Frontal cortex (tissue), 4 donors: Measurements from ENCODE around the gene PTGFRN. TPM values are rescaled to one million over a fixed set of nuclear protein-coding genes. Genes with fewer than 3 reads are reported as not detected.

Source experiments
- DNase-seq, 2 donors: peaks; one replicate each; pipeline ENCODE4 v3.0.0; 2012; ENCODE audit warnings: low spot score in 2 of 2
- FAIRE-seq: peaks from 2 replicates; lab custom pipeline; 2012; peaks lifted over from hg19 to GRCh38; lab: Jason Lieb, UNC
- total RNA-seq: library from RNA; depleted of rRNA; stranded (reverse); fragments of >200 nt; gene quantifications from one replicate; pipeline ENCODE4 v1.2.3, GENCODE V29; 2014
- donor health status: control.
- donor health status: control.
- donor health status: control.

Gene PTGFRN
- total RNA-seq, 1 donor from 2014 or later, result 40.8 TPM

GRCh38 chr1:116989835-116990234 is 80.1 kb downstream of the PTGFRN start:
- DNase-seq (no peak), FAIRE-seq (no peak)

DNA sequence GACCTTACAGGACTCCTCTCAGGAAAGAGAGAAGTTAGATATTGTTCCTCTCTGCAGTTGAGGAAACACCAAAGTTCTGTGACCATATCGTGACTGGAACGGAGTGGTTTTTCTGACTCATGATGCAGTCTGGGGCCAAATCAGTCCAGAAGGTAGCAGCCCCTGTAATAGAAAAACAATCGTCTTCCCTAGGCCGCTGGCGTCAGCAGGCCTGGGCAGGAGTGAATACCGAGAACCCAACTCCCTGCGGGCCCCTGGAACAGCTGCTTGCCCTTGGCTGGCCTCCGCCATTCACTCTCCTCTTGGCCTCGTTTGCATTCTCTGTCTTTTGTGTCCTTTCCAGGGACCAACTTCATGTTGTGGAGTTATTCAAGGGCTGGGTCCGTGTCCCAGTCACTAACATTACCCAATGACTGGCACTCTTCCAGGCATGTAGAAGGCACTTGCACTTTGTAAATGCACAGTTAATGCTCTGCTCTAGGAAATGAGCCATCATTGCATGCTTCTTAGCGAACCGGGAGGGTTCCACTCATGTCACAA is 81.0 kb downstream of the PTGFRN start:
- DNase-seq (no peak), FAIRE-seq (no peak)

DNA sequence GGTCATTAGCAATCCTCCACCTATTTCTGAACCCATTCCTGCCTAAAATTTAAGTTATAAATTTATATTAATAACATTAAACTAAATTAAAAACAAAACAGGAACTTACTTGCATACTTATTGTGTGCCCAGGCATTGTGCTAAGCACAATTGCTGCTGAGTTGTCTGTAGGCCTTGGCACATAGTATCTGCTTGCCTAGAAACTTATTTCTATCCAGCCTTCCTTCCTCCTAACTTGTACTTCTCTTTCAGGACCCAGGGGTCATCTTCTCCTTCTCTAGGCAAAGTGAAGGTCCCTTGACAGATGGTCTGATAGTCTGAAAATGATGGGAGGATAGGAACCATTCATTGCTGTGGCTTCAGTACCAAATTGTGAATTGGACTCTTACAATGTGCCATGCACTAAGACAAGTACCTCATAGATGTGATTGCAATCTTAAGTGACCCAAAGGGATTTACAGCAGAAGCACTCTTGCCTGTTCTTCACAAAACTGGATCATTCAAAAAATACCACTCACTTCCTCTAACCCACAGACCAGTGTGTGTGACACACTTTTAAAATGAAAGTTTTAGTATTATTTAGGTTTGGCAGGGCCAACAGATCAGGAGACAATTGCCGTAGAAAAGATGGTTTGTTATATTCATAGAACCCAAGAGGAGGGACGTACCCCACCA is 81.6 kb downstream of the PTGFRN start:
- FAIRE-seq (no peak), DNase-seq (no peak)

GRCh38 chr1:116991918-116992317 is 82.2 kb downstream of the PTGFRN start:
- DNase-seq, result no peak
- no peak for FAIRE-seq

- no peak for DNase-seq
- no peak for FAIRE-seq
These were observed 83.6 kb downstream of the PTGFRN start for GRCh38 chr1:116993286-116993685.

GRCh38 chr1:116994411-116994810 is 84.7 kb downstream of the PTGFRN start:
- DNase-seq (no peak), FAIRE-seq (no peak)

- DNase-seq (no peak), FAIRE-seq (no peak)
These were observed 87.3 kb downstream of the PTGFRN start for GRCh38 chr1:116997066-116997465.

DNA sequence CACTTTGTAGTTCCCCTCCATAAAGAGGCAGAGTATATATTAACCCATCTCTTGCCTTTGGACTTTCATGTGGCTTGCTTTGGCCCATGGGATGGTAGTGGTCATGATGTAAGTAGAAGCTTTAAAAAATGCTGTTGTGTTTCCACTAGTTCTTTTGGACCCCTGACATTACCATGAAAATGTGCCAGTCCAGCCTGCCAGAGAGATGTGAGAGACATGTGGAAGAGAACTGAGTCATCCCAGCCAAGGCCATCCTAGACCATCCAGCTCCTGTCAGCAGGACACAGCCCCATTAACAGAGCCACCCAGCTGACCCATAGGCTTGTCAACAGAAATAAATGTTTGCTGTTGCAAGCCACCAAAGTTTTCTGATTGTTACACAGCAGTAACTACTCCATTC is 87.9 kb downstream of the PTGFRN start:
- DNase-seq (no peak), FAIRE-seq (no peak)

DNA sequence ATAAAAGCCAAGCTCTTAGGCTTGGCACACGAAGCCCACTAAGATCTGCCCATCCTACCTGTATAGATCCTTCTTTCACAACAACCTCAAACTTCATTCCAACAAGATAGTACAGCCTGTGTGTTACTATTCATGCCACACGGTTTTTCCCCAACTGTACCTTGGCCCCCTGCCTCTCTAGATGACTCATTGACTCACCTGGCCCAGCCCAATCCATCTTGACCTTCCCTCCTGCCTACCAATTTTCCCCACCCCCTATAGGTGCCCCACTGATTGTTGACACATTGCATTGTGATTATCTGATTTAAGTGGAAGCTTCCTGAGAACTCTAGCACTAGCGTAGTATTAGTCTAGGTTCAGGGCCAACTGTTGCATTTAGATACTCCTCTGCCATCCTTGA is 89.9 kb downstream of the PTGFRN start:
- FAIRE-seq (no peak), DNase-seq (no peak)

- FAIRE-seq, result no peak
These were observed 90.4 kb downstream of the PTGFRN start for GRCh38 chr1:117000142-117000541.

GRCh38 chr1:117001254-117001927 is 91.7 kb downstream of the PTGFRN start, which contains the start of gene CD101:
Gene CD101 (plus strand): TSS chr1:117001760. CDS start chr1:117001818, 58 bp downstream.
- DNase-seq (no peak), FAIRE-seq (no peak)

More at GRCh38 chr1:117000142-117000541, 90.4 kb downstream of the PTGFRN start:
- DNase-seq, result no peak

GRCh38 chr1:117003223-117003875 is 93.6 kb downstream of the PTGFRN start:
- no peak for DNase-seq
- no peak for FAIRE-seq

DNA sequence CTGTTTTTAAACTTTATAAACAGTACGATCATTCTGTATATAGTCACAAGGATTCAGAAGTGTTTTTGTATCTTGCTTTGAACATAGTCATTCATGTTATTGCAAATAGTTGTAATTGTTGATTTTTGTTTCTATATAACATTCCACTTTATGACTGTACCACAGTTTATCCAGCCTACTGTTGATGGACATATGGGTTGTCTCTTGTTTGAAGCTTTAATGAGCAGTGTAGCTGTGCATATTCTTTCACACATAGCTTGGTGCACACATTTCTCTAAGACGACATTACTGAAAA is 98.0 kb downstream of the PTGFRN start:
- DNase-seq, result no peak

DNA sequence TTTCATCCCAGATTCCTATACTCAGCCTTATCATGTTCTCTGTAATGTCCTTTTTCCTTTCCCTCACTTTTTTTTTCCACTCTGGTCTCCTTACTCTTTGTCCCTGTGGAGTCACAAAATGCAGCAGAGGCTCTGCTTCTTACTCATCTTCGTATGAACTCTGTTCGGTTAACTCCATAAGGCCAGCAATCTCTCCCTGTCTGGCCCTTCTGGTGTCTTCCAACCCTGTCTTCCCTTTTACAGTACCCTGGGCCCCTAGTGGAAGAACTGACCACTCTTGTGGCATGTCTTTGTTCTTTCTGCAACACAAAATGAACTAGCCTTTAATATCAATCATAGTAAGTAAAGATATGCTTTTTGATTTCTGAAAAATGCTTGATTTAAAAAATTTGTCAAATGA is 98.9 kb downstream of the PTGFRN start:
- DNase-seq (no peak), FAIRE-seq (no peak)

More for the DNA sequence above, 98.0 kb downstream of the PTGFRN start:
- no peak for FAIRE-seq

DNA sequence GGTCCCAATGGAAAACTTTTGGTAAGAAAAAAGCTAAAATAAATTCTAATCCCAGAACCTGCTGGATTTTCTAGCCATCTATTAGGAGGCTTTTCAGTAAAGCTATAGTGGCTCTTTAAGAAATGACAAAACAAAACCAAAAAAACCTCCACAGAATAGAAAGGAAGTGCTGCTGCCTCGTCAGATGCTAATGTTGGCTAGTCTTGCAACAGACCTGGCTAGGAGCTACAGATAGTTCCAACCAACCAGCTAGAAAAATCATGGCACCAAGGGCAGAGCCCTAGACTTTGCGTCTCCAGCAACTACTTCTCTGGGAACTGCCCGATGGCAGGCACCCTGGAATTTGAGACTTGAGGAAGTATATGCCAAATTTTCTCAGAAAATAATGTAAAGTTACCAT is 99.4 kb downstream of the PTGFRN start:
- DNase-seq, result no peak
- no peak for FAIRE-seq

DNA sequence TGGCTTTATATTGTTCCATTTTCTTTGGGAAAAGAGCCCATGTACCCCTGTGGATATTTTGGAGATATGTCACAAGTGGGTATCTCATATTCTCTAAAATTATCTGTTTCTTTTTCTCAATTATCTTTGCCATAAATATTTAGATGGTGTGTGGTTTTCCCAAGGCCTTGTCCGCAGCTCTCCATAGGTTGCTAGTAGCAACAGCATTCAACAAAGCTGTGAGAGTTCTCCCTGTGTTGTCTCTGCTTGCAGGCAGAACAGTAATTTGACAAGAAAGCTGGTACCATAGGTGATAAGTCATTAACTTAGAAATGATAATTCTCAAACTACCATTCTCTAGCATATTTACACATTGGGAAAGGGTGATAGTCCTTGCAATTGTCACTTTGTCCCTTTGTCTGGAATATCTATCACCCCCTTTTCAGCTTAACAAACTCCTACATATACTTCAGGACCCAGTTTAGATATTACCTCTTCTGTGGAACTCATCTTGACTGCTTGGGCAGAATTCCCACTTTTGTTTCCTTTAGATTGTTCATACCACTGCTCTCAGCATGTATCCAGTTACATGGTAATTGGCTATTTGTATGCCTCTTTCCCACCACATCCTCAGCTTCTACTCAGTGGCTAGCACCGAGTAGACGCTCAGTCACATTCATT is 100.7 kb downstream of the PTGFRN start:
- FAIRE-seq, result no peak
- DNase-seq, result no peak

DNA sequence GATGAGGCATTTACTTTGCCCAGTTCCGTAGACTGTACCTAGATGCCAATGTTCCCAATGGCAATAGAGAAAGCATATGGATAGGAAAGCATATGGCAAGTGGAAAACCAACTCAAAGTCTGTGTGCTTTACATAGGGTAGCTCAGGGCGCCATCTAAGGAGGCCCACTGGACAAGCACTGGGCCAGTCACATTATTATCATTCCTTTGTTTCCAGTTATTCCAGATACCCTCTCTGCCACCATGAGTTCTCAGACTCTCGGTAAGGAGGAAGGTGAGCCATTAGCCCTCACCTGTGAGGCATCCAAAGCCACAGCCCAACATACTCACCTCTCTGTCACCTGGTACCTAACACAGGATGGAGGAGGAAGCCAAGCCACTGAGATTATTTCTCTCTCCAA is 101.6 kb downstream of the PTGFRN start:
- no peak for FAIRE-seq

DNA sequence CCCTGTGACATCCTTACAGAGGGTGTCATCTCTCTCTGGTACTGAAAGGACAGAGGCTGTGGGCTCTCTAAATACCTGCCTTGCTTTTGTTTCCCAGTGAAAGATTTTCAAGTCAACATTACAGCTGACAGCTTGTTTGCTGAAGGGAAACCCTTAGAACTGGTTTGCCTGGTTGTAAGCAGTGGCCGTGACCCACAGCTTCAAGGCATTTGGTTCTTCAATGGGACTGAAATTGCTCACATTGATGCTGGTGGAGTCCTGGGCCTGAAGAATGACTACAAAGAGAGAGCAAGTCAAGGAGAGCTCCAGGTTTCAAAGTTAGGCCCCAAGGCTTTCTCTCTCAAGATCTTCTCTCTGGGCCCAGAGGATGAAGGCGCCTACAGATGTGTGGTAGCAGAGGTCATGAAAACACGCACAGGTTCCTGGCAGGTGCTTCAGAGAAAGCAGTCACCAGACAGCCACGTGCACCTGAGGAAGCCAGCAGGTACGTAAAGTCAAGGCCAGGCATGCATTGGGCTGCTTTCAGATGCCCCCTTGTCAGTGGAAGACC is 103.7 kb downstream of the PTGFRN start:
- DNase-seq (no peak), FAIRE-seq (no peak)

More for the DNA sequence above, 101.6 kb downstream of the PTGFRN start:
- DNase-seq, result no peak

GRCh38 chr1:117014209-117014608 is 104.5 kb downstream of the PTGFRN start:
- no peak for DNase-seq
- FAIRE-seq, result no peak

- FAIRE-seq (no peak), DNase-seq (no peak)
These were observed 106.0 kb downstream of the PTGFRN start for GRCh38 chr1:117015724-117016123.
